Fibroblast of peridontal ligament (primary cell): ENCODE results near the gene OR2G3.

Source experiments
- DNase-seq: peaks from one replicate; pipeline ENCODE4 v3.0.0-alpha.2; 2010; ENCODE audit errors: extremely low read depth

Gene OR2G3

GRCh38 chr1:247605286-247605685 is at the start of gene OR2G3:
OR2G3 (plus strand) TSS chr1:247605586; CDS start chr1:247605586, 0 bp downstream.
- no peak for DNase-seq

GRCh38 chr1:247557926-247558674 is 47.3 kb upstream of the OR2G3 start:
- no peak for DNase-seq

GRCh38 chr1:247561711-247562110 is 43.7 kb upstream of the OR2G3 start:
- no peak for DNase-seq

GRCh38 chr1:247562198-247562597 is 43.2 kb upstream of the OR2G3 start:
- no peak for DNase-seq

GRCh38 chr1:247574236-247574635 is 31.1 kb upstream of the OR2G3 start:
- no peak for DNase-seq

GRCh38 chr1:247574664-247575063 is 30.7 kb upstream of the OR2G3 start:
- no peak for DNase-seq

- no peak for DNase-seq
These were observed 28.9 kb upstream of the OR2G3 start for GRCh38 chr1:247576514-247576913.

GRCh38 chr1:247578946-247579460 is 26.4 kb upstream of the OR2G3 start:
- DNase-seq: no peak

GRCh38 chr1:247588060-247588459 is 17.3 kb upstream of the OR2G3 start, which contains the start of gene OR2G2:
OR2G2 (plus strand) TSS chr1:247588360; CDS start chr1:247588360, 0 bp downstream.
- DNase-seq: no peak

GRCh38 chr1:247613405-247613804 is 8.0 kb downstream of the OR2G3 start:
- no peak for DNase-seq

GRCh38 chr1:247614625-247615024 is 9.2 kb downstream of the OR2G3 start:
- DNase-seq: no peak

- no peak for DNase-seq
These were observed 22.6 kb downstream of the OR2G3 start for GRCh38 chr1:247627951-247628350.

- DNase-seq: no peak
These were observed 32.6 kb downstream of the OR2G3 start for GRCh38 chr1:247638011-247638410.

GRCh38 chr1:247638781-247639180 is 33.4 kb downstream of the OR2G3 start:
- no peak for DNase-seq

- DNase-seq: no peak
These were observed 34.1 kb downstream of the OR2G3 start for GRCh38 chr1:247639381-247639981.

GRCh38 chr1:247642742-247643141 is 37.4 kb downstream of the OR2G3 start:
- no peak for DNase-seq

GRCh38 chr1:247646867-247647266 is 41.5 kb downstream of the OR2G3 start:
- no peak for DNase-seq

- DNase-seq: no peak
These were observed 42.5 kb downstream of the OR2G3 start for GRCh38 chr1:247647864-247648263.

- no peak for DNase-seq
These were observed 47.7 kb downstream of the OR2G3 start for GRCh38 chr1:247653040-247653439.
